Smooth muscle cell (in vitro differentiated cells): ENCODE measurements around the gene DLL1. TPM values are rescaled to one million over a fixed set of nuclear protein-coding genes. Genes with fewer than 3 reads are reported as not detected.

ENCODE experiments used
- DNase-seq: peaks from one replicate; lab custom pipeline; 2025; ENCODE audit not compliant: unreplicated experiment; lab: John Stamatoyannopoulos, UW
- H2AFZ ChIP-seq: fragments of 200-600 bp; sonication (generic); 2 replicates; pipeline ENCODE4 v1.6.0; 2016; ENCODE audit warnings: antibody characterized with exemption, low read depth, mild to moderate bottlenecking
- H3F3A ChIP-seq: fragments of 200-600 bp; sonication (generic); 2 replicates; pipeline ENCODE4 v1.6.0; 2017; ENCODE audit warnings: antibody characterized with exemption, low read depth
- H3K27ac ChIP-seq: fragments of 200-600 bp; sonication (generic); 2 replicates; pipeline ENCODE4 v1.5.1; 2016; ENCODE audit warnings: low read depth, mild to moderate bottlenecking
- H3K27me3 ChIP-seq: fragments of 200-600 bp; sonication (generic); 2 replicates; pipeline ENCODE4 v1.6.1; 2016; ENCODE audit warnings: low read depth, mild to moderate bottlenecking
- H3K36me3 ChIP-seq: fragments of 200-600 bp; sonication (generic); 2 replicates; pipeline ENCODE4 v1.5.1; 2016; ENCODE audit warnings: low read depth
- H3K4me1 ChIP-seq: fragments of 200-600 bp; sonication (generic); 2 replicates; pipeline ENCODE4 v1.5.1; 2016; ENCODE audit warnings: low read depth
- H3K4me2 ChIP-seq: fragments of 200-600 bp; sonication (generic); 2 replicates; pipeline ENCODE4 v1.6.0; 2016; ENCODE audit warnings: mild to moderate bottlenecking
- H3K4me3 ChIP-seq: fragments of 200-600 bp; sonication (generic); 2 replicates; pipeline ENCODE4 v1.5.1; 2016; ENCODE audit warnings: mild to moderate bottlenecking
- H3K79me2 ChIP-seq: fragments of 200-600 bp; sonication (generic); 2 replicates; pipeline ENCODE4 v1.6.0; 2016; ENCODE audit warnings: low read depth, mild to moderate bottlenecking
- H3K9ac ChIP-seq: fragments of 200-600 bp; sonication (generic); 2 replicates; pipeline ENCODE4 v1.6.0; 2016; ENCODE audit warnings: low read depth
- H3K9me3 ChIP-seq: fragments of 200-600 bp; sonication (generic); replicated peaks from 2 replicates; pipeline ENCODE4 v1.5.1; 2016; ENCODE audit warnings: low read depth
- H4K20me1 ChIP-seq: fragments of 200-600 bp; sonication (generic); 2 replicates; pipeline ENCODE4 v1.6.0; 2016; ENCODE audit warnings: low read depth
- WGBS: methylation state at CpG from one replicate; pipeline ENCODE4 v1.1.7; 2016; ENCODE audit warnings: low lambda C conversion rate; 5-methylcytosine and 5-hydroxymethylcytosine counted together
- polyA plus RNA-seq: library from polyadenylated mRNA; unstranded; fragments of >200 nt; fragmentation: Nextera tagmentation; extraction: Ambion mirVana; gene quantifications from 2 replicates; pipeline ENCODE4 v1.2.1, GENCODE V29; 2016
- total RNA-seq: library from RNA; depleted of rRNA; stranded (reverse); fragments of >200 nt; gene quantifications from 2 replicates; pipeline ENCODE4 v1.2.3, GENCODE V29; 2014
- TF ChIP-seq, protein P1 (sequence below): fragments of 200-600 bp; sonication (generic); IDR thresholded peaks from 2 replicates; pipeline ENCODE4 v1.5.1; 2017; ENCODE audit warnings: borderline replicate concordance, mild to moderate bottlenecking, antibody characterized with exemption; ENCODE audit not compliant: insufficient read depth, poor library complexity, severe bottlenecking

DLL1 gene
- total and polyA plus RNA-seq, 2 experiments from 2014 or later = 0.36 to 0.70 TPM

GRCh38 chr6:170284126-170284773, 6.6 kb downstream of the DLL1 start:
- H4K20me1 ChIP-seq = no peaks in the 10 kb centered on the region
- no peak overlapping the region for H3K4me2 ChIP-seq
- peaks cover 33% of the 10 kb centered on the region for H3K4me1 ChIP-seq
- H3K79me2 ChIP-seq = no peaks in the 10 kb centered on the region
- no peaks in the 10 kb centered on the region for H3K36me3 ChIP-seq
- no peak for DNase-seq
- H3K9ac ChIP-seq = no peak overlapping the region
- H3K27ac ChIP-seq = no peak overlapping the region
- H3K9me3 ChIP-seq = no peaks in the 10 kb centered on the region
- 95% methylated on average over 15 of the region's 15 CpGs for WGBS
- H3K4me3 ChIP-seq = no peak overlapping the region
- no peaks in the 10 kb centered on the region for H3F3A ChIP-seq
- H2AFZ ChIP-seq = no peak overlapping the region
- peaks cover 49% of the 10 kb centered on the region for H3K27me3 ChIP-seq
- TF ChIP-seq, protein P1, sequence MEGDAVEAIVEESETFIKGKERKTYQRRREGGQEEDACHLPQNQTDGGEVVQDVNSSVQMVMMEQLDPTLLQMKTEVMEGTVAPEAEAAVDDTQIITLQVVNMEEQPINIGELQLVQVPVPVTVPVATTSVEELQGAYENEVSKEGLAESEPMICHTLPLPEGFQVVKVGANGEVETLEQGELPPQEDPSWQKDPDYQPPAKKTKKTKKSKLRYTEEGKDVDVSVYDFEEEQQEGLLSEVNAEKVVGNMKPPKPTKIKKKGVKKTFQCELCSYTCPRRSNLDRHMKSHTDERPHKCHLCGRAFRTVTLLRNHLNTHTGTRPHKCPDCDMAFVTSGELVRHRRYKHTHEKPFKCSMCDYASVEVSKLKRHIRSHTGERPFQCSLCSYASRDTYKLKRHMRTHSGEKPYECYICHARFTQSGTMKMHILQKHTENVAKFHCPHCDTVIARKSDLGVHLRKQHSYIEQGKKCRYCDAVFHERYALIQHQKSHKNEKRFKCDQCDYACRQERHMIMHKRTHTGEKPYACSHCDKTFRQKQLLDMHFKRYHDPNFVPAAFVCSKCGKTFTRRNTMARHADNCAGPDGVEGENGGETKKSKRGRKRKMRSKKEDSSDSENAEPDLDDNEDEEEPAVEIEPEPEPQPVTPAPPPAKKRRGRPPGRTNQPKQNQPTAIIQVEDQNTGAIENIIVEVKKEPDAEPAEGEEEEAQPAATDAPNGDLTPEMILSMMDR = no peak

- peaks cover 25% of the 10 kb centered on the region for H3K4me1 ChIP-seq
- H2AFZ ChIP-seq = no peak overlapping the region
- DNase-seq = no peak
- no peaks in the 10 kb centered on the region for H4K20me1 ChIP-seq
- H3F3A ChIP-seq = no peaks in the 10 kb centered on the region
- no peaks in the 10 kb centered on the region for H3K9me3 ChIP-seq
- TF ChIP-seq, protein P1 = no peak
- H3K36me3 ChIP-seq = no peaks in the 10 kb centered on the region
- 98% methylated on average over 57 of the region's 60 CpGs for WGBS
- H3K27ac ChIP-seq = no peak overlapping the region
- H3K4me3 ChIP-seq = no peak overlapping the region
- H3K4me2 ChIP-seq = no peak overlapping the region
- H3K27me3 ChIP-seq = peaks cover 41% of the 10 kb centered on the region
- no peaks in the 10 kb centered on the region for H3K79me2 ChIP-seq
- no peak overlapping the region for H3K9ac ChIP-seq
These were observed 7.4 kb downstream of the DLL1 start for GRCh38 chr6:170283212-170284081.

GRCh38 chr6:170282512-170283158, 8.2 kb downstream of the DLL1 start:
- no peaks in the 10 kb centered on the region for H3K79me2 ChIP-seq
- no peak overlapping the region for H2AFZ ChIP-seq
- H3K36me3 ChIP-seq = no peaks in the 10 kb centered on the region
- H3K4me1 ChIP-seq = peaks cover 19% of the 10 kb centered on the region
- H4K20me1 ChIP-seq = no peaks in the 10 kb centered on the region
- peaks cover 37% of the 10 kb centered on the region for H3K27me3 ChIP-seq
- no peaks in the 10 kb centered on the region for H3F3A ChIP-seq
- H3K27ac ChIP-seq = no peak overlapping the region
- H3K4me2 ChIP-seq = no peak overlapping the region
- DNase-seq = no peak
- H3K9ac ChIP-seq = no peak overlapping the region
- no peak overlapping the region for H3K4me3 ChIP-seq
- H3K9me3 ChIP-seq = no peaks in the 10 kb centered on the region
- TF ChIP-seq, protein P1 = no peak
- WGBS = 93% methylated on average over 28 of the region's 28 CpGs
